HL-60/S4 treated with phorbol 12-myristate 13-acetate at 8.2 ng/mL for 4 days and 3 days (cell line): ENCODE measurements around the gene NSUN5.
"Not testable (repeated sequence)": the region's sequence is repeated elsewhere in the genome, so short reads cannot be mapped to it uniquely, and the experiment has no call there.

Experiments
- in situ Hi-C: fragments of 300-500 bp; cut with MboI; formaldehyde crosslinking; loops from 2 replicates; pipeline ENCODE4 v1.15.0; 2022; ENCODE audit warnings: low sequenced_read_pairs

NSUN5 gene

DNA sequence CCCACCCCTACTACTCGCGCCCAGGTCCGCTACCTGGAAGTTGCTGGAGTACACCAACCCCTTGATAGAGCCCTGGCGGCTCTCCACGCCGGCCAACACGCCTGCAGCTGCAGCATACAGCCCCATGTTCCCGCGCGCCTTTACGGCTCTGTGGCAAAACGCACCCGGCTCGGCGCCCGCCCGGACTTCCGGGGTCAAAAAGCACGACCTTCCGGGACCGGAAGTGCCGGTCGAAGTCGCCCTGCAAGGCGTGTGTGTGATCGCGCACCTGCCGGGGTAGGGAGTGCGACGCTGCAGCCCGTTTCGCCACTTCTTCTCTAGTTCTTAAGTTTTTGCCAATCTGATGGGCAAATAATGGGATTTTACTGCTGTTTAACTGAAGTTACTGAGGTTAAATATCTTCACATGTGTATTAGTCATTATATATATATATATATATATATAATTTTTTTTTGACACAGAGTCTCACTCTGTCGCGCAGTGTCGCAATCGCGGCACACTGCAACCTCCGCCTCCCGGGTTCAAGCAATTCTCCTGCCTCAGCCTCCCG lies at the start of gene NSUN5:
NSUN5 (minus strand) TSS at position 162 of the 550 bp plus-strand sequence; CDS start at position 126, 36 bp downstream.
- in situ Hi-C loops = no loop called here

DNA sequence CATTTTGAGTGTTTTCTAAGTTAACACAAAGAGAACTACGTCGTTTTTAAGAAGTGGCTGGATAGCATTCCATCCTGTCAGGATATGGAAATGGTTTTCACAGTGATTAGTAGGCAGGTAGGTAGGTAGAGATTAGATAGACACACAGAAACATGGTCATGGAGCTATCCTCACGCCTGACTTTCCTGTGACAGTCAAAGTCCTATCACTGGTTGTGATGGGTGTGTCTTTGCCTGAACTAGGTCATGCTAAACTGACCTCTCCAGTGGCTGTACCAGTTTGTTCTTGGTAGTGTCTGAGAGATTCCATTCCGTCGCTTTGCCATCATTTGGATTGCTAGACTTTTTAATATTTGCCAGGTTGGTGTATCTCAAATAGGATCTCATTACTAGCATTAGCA lies 47.5 kb upstream of the NSUN5 start:
- in situ Hi-C loops = no loop called here

DNA sequence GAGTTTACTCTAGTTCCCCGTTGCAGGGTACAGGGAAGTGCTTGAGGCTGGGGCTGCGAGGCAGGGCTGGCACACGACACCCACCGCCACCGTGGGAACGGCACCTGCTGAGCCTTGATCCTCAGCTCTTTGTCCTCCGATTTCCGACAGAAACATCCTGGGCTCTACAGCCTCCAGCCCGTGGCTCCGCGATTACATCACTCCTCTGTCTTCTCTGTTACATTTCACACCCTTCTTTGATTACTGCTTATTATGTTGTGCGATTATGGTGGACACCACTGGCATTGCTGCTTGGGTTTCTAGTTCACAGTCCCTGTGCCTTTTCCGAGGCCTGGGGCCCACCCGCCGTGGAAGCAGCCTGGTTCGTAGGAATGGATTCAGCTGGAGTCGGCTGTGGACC lies 46.2 kb upstream of the NSUN5 start:
- in situ Hi-C loops = no loop called here

DNA sequence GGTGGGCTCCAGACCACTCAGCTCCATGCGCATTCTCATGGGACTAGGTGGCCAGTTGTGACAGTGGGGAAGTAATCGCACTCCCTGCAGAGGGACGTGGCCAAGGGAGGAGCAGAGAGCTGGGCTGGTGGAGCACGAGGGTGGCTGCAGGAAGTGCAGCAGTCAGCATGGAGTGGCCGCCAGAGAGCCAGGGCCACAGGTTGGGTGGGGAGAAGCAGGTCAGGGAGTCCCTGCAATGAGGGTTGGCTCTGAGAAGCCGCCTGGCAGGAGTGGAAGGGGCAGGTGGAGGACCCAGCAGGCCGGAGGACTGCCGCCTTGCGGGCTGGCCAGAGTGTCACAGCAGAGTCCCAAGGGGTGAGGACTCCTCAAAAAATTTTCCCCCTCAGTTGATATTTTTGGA lies 45.6 kb upstream of the NSUN5 start:
- in situ Hi-C loops = no loop called here

DNA sequence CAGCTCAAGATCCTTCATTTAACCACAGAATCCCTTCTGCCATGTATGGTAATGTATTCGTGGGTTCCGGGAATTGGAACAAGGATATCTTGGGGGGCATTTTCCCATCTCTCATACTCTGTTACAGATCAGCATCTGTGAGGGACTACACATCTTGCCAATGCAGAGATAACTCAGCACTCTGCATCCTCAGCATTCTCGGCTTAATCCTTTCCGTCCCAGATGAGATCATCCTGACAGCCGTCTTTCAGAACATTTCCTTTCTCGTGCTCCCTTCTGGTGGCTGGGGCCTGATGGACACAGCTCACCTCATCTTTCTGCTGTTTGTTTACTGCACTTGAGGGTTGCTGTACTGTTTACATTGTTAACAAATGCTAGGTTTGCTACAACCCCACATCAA lies 44.6 kb upstream of the NSUN5 start:
- in situ Hi-C loops = no loop called here

DNA sequence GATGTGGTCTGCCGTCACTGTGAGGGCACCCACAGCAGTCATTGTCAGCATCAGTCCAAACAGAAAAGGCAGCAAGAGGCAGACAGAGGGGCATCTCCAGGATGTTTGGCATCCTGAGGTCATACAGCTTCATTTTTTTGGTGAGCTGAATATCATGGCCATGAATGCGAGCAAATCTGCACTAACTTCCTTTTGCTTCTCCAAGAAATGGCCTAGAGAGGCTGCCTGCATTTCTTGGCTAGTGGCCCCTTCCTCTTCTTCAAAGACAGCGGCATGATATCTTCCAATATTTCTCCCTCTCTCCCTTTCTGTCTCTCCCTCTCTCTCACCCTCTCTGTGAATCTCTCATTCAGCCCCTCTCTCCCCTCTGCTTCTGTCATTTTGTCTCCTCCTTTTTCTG lies 44.2 kb upstream of the NSUN5 start:
- in situ Hi-C loops = no loop called here

DNA sequence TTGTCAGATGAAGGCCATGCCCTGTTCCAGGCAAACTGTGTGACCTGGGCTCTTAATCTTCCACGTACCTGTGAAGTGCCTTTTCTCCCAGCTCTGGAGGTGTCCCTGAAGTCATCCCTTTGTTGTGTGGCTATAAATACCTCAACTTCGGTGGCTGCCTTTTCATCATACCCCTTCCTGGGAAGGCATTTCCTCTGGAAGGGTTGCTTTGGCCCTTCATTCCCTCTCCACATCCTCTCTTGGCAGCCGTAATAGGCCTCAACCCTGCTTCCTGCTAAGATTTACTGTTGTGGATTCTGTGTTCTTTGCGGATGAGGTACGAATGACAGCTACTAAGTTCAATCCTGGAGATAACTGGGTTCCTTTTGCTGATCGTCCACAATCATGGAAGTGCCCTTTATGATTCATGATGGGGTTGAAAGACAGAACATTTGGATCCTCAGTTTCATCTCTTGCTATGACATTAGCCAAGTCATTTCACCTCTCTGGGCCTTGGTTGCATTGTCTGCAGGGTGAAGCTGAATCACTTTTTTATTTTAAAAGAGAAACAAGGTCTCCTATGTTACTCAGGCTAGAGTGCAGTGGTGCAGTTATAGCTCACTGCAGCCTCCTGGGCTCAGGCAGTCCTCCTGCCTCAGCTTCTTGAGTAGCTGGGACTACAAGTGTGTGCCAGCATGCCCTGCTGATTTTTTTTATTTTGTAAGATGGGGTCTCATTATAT lies 43.0 kb upstream of the NSUN5 start:
- in situ Hi-C loops = no loop called here

DNA sequence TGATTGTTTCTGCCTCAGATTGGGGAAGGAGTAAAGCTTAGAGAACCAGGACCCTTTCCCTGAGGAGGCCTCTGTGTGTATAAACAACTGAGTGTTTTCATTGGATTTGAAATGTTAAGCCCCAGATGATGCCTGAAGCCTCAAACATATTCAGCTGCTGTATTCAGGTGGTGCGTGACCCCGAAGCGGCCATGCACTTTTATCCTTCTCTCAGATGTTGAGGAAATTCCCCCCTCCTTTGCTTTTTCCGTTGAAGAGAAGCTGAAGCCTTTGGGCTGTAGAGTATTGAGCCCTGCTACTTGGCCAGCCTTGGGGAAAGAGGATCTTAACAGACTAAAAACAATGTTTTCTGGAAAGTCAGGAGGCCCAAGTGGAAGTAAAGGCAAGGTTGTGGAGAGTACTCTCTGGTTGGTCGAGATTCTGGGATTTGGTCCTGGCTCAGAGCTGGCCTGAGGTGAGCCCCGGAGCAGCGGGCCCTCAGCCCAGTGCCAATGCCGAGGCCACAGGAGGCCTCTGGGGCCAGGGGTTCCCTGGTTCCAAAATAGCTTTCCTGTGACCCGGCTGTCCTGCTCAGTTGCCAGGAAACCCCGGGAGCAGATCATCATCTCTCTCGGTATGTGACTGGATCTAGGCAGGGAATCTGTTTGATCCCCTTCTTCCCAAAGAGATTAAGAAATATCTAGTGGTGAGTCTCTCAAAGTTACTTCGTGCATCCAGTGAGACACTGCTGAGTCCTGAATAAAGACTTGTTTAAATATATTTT lies 41.9 kb upstream of the NSUN5 start:
- in situ Hi-C loops = no loop called here

DNA sequence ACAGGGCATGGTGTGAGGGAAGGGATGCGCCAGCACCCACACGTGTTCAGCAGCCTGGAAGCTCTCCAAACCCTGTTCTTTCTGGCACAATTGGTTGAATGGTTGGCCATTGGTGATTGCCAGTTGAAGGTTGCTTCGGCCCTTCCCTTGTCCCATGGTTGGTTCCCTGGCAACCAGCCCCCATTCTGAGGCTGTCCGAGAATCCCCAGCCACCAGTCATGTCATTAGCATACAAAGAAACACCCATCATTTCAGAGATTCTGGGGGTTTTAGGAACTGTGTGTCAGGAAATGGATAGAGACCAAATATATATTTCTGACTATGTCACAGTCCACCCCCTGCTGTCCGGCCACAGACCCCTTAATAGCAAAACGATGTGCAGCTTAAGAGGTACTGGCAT lies 41.1 kb upstream of the NSUN5 start:
- in situ Hi-C loops = no loop called here

DNA sequence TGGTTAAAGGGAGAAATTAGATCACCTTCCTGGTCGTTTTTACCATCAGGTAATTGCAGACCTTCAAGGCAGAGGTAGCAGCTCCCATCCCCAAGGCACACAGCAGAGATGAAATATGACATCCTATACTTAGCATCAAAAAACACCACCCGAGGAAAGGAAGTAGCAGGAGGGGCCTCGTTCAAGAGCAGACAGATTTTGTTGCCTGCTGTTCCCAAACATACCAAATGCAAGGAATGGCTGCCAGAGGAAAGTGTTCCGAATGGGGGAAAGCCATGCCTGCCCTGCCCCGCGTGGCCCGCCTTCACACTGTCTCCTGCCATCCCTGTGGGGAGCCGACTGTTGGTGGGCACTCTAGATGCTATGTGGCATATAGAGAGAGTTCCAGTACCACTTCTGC lies 37.3 kb upstream of the NSUN5 start:
- in situ Hi-C loops = no loop called here

DNA sequence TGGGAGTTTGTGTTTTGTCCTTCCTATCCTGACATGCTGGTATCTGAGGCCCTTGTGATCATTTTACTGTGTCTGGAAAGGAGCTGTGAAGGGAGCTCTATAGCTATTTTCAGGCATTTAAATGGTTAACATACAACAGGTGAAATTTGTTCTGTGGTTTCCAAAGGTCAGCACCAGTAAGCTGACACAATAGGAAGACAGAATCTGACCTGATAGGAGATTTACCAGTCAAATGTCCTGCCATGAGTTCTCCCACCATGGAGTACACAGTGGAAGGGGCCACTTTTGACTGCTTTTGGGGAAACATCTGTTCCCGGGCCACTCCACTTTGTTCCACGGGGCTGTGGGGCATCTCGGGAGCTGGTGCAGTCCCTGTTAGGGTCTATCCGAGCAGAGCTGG lies 36.9 kb upstream of the NSUN5 start:
- in situ Hi-C loops = no loop called here

DNA sequence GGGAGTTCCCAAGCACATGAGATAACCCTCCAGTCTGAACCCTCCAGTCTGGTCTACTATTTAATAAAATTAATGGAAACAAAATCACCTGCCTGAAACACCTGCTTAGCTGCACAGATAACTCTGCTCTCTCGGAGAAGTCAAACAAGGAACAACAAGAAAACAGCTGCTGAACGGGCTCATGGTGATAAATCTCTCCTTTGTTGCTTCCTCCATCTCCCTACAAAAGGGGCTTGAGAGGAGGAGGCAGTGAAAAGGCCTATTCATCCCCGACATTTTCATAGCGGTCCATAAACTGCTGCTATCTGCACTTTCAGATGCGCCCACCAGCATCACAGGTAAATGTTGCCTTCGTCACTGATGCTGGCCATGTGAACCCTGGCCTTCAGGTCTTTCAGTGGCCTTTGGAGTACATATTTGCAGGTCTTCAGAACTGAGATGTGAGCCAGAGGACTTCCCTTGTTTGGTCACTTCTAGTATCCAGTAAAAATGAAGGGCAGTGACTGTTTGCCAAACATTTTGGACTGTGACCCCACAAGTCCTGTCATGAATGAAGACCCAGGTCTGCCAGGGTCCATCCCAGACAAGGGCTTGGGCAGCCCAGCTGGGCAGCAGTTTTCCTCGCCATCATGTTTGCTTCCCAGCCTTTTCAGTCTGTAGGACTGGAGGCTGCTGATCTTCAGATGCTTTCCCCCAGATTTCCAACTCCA lies 35.2 kb upstream of the NSUN5 start:
- in situ Hi-C loops = no loop called here

DNA sequence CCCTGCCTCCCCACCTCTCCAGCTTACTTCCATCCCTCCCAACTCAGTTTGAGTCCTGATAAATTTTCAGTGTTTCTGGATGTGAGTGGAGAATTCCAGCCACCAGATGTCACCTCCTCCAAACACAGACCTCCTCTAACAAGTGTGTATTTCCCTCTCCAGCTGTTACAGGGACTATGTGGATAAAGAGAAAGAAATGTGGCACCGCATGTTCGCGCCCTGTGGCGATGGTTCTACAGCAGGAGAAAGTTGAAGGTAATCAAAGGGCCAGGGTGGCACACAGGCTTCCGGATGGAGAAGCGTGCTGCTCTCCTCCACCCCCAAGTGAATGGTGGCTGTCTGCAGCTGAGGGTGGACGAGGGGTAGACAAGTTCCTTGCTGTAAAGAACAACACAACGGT lies 34.0 kb upstream of the NSUN5 start:
- in situ Hi-C loops = no loop called here

DNA sequence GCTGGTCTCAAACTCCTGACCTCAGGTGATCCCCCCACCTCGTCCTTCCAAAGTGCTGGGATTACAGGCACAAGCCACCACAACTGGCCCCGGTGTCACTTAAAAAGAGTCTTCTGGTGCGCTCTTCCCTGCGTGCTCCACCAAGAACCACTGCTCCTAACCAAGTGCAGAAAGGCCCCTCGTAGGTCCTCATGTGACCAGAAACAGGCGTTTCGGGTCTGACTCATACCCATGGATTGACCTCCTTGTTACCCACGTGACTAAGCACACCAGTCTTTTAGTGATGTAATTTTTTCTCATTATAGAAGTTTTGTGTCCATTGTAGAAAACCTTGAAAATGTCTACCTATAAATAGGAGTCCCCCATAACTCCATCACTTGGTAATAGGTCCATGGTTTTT lies 33.3 kb upstream of the NSUN5 start:
- in situ Hi-C loops = no loop called here

DNA sequence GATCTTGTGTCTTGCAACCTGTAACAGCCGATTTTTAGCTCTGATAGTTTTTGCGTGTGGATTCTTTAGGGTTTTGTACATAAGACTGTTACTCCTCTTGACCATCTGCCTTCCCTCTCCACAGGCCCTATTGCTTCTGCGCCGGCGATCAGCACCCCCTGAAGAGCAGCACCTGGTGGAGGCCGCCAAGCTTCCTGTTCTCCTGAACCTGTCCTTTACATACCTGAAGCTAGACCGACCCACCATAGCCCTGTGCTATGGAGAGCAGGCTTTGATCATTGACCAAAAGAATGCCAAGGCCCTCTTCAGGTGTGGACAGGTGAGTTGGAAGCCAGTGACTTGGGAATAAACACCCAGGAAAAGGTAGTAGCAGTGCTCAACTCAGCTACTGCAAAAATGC lies 31.9 kb upstream of the NSUN5 start:
- in situ Hi-C loops = no loop called here

DNA sequence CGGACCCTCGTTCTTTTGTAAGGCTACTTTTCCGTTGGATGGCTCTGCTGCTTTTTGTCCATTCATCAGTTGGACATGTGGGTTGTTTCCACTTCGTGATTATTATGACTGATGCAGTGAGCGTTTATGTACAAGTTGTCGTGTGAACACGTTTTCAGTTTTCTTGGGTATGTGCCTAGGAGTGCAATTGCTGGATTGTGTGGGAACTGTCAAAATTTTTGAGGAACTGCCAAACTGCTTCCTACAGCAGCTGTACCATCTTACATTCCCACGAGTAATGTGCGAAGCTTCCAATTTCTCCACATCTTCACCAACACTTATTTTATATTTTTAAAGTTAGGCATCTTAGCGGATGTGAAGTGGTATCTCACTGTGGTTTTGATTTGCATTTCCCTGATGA lies 29.7 kb upstream of the NSUN5 start:
- in situ Hi-C loops = no loop called here

DNA sequence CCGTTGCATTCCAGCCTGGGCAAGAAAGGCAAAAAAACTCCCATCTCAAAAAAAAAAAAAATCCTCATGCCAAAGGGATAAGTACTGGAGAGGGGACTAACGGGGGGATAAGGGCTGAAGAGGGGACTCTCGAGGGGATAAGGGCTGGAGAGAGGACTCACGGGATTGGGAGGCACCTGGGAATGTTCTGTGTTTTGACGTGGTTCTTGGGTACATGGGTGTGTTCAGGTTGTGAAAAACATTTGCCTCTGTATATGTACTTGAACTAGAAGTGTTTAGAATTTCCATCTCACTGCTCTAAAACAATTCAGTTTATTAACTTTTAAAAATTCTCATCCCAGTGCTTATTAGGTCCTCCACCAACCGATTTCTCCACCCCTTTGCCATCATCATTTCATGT lies 23.8 kb upstream of the NSUN5 start:
- in situ Hi-C loops = no loop called here

DNA sequence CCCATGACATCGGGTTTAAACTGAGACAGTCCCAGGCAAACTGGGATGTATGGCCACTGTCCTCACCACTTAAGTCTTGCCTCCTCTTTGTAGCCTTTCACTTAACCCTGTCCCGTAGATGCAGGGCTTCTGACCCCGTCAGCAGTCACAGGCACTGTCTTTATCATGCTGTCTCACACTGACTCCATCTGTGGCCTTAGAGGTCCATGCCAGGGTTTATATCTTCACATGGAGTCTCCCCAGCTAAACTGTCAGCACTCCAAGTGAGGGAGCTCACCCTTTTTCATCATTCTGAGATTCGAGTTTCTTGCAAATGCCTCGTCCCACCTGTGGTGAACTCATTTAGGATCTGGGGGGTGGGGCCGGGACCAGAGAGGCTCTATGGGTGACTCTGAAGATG lies 22.1 kb upstream of the NSUN5 start:
- in situ Hi-C loops = no loop called here

DNA sequence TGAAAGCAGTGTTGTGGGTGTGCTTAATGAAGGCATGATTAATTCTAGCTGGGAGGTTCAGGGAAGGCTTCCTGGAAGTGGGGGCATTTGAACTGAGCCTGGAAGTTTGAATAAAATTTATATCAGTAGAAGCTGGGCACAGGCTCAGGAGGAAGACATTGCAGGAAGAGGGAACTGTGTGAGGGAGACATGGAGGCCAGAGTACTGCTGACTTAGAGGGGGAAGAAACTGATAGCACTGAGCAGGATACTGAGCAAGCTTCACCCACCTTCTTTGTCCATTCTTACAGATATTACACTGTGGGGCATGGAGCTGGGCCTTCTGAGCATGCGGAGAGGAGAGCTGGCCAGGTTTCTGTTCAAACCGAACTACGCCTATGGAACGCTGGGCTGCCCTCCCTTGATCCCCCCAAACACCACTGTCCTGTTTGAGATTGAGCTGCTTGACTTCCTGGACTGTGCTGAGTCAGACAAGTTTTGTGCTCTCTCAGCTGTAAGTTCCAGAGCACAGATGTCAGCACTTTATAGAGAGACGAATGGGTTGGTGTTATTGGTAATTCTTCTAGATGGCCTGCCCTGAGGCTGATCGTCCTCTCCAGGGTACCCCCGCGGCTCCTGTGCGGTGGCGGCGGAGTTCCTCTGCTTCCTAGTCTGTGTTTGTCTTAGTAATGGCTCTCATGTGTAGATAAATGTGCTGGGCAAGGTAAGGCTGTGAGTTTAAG lies 21.4 kb upstream of the NSUN5 start:
- in situ Hi-C loops = no loop called here

DNA sequence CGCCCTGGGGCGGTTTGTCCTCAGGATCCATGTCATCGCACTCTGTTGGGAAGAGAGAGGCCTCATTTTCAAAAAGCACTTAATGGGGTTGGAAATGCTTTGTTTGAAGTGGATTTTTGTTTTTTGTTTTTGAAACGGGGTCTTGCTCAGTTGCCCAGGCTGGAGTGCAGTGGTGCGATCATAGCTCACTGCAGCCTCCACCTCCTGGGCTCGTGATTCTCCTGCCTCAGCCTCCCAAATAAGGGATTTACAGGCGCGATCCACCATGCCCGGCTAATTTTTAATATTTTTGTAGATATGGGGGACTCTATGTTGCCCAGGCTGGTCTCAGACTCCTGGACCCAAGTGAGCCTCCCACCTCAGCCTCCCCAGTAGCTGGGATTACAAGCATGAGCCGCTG lies 20.1 kb upstream of the NSUN5 start:
- in situ Hi-C loops = no loop called here

DNA sequence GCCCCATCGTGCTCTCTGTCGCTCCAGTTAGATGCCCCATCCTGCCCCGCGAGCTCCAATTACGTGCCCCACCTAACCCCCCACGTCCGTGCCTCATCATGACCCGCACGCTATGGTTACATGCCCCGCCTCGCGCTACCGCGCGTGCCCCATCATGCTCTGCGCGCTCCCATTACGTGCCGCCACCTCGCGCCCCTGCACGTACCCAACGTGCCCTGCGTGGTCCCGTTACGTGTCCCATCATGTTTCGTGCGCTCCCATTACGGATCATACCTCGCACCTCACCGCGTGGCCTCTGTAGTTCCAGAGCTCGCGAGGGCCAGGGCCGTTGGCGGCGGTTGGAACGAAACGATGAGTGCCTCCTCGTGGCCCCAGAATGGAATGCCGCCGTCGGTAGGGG lies 19.3 kb upstream of the NSUN5 start, which contains the start of the genes FKBP6 and TRIM50:
FKBP6 (plus strand) TSS at position 240 of the 400 bp plus-strand sequence. CDS start 268 bp downstream, outside the sequence.
TRIM50 (minus strand) TSS at position 161 of the 400 bp plus-strand sequence. CDS start 3,295 bp downstream, outside the sequence.
- in situ Hi-C loops = not testable (repeated sequence)
